K562 (cell line): Measurements from ENCODE around the gene SLC7A11. TPM values are rescaled to one million over a fixed set of nuclear protein-coding genes. Genes with fewer than 3 reads are reported as not detected.
"Not testable (repeated sequence)": the region's sequence is repeated elsewhere in the genome, so short reads cannot be mapped to it uniquely, and the experiment has no call there.

Experiments used
- ATAC-seq: fragments of 200-7000 bp; cut with Tn5 transposase; 3 replicates; pipeline ENCODE4 v1.9.1; 2020; ENCODE audit warnings: moderate library complexity
- BruUV-seq: library from RNA; stranded (reverse); fragments of 400-500 nt; replicated peaks from 2 replicates; lab custom pipeline; 2021; lab: Mats Ljungman, UMichigan
- CTCF ChIA-PET: fragments of 300-600 bp; formaldehyde crosslinking; extraction: SDS; loops from one replicate; lab custom pipeline; 2021; ENCODE audit warnings: low intra/inter-chr PET ratio; lab: Yijun Ruan, JAX
- POLR2A ChIA-PET: fragments of 300-600, 350-650 bp; sonication (Branson Sonifier 250); formaldehyde crosslinking; extraction: SDS; loops from one replicate; lab custom pipeline; 2021; ENCODE audit warnings: antibody characterized with exemption, inconsistent platforms; lab: Yijun Ruan, JAX
- DNase-seq, 4 experiments: peaks; one replicate each; pipeline versions ENCODE4 v3.0.0 to v3.0.0-alpha.2; 2011 to 2018; ENCODE audit warnings: low spot score in 3 of 4, mixed read lengths in 3 of 4; ENCODE audit errors: extremely low read depth in 1 of 4
- FAIRE-seq: peaks from 2 replicates; lab custom pipeline; 2011; peaks lifted over from hg19 to GRCh38; lab: Jason Lieb, UNC
- H2AFZ ChIP-seq: 2 replicates; pipeline ENCODE4 v1.6.0; 2011; ENCODE audit warnings: low read depth, low read length, control low read depth, inconsistent platforms
- H3K27ac ChIP-seq: fragments of 200-600 bp; 3 replicates; pipeline ENCODE4 v1.8.0; 2011; ENCODE audit warnings: low read depth, mild to moderate bottlenecking, control low read depth, inconsistent platforms, low read length, moderate library complexity, mixed read lengths; ENCODE audit errors: extremely low read depth
- H3K27me3 ChIP-seq, 2 experiments: fragments of 300-600 bp in 1 of 2; 2 replicates in 1 of 2; 3 replicates in 1 of 2; pipeline versions ENCODE4 v1.6.0 to v1.8.0; 2011; ENCODE audit warnings: inconsistent platforms in 2 of 2, low read length in 2 of 2, mild to moderate bottlenecking in 1 of 2, mixed read lengths in 1 of 2, moderate library complexity in 1 of 2; ENCODE audit not compliant: control insufficient read depth in 2 of 2, insufficient read depth in 2 of 2
- H3K36me3 ChIP-seq: fragments of 300-600 bp; 3 replicates; pipeline ENCODE4 v1.8.0; 2011; ENCODE audit warnings: mild to moderate bottlenecking, low read length, inconsistent platforms; ENCODE audit not compliant: control insufficient read depth, insufficient read depth
- H3K4me1 ChIP-seq, 2 experiments: fragments of 200-600 bp in 1 of 2; replicated peaks in 1 of 2; 2 replicates in 1 of 2; 3 replicates in 1 of 2; pipeline versions ENCODE4 v1.5.1 to v1.8.0; 2011; ENCODE audit warnings: inconsistent platforms in 2 of 2, low read length in 2 of 2, mild to moderate bottlenecking in 1 of 2, mixed read lengths in 1 of 2, moderate library complexity in 1 of 2; ENCODE audit not compliant: control insufficient read depth in 2 of 2, insufficient read depth in 2 of 2
- H3K4me2 ChIP-seq: 2 replicates; pipeline ENCODE4 v1.6.1; 2011; ENCODE audit warnings: low read length, control low read depth, inconsistent platforms, mixed read lengths; ENCODE audit not compliant: insufficient read depth
- H3K4me3 ChIP-seq: fragments of 200-600 bp; sonication (generic), shearing (Covaris generic); 2 replicates; pipeline ENCODE4 v1.5.1; 2016; ENCODE audit warnings: control low read depth, inconsistent platforms
- H3K79me2 ChIP-seq: fragments of 200-600 bp; 3 replicates; pipeline ENCODE4 v1.8.0; 2011; ENCODE audit warnings: low read length, inconsistent platforms; ENCODE audit not compliant: control insufficient read depth, insufficient read depth
- H3K9ac ChIP-seq, 2 experiments: 2 replicates each; pipeline versions ENCODE4 v1.6.0 to v1.6.1; 2011; ENCODE audit warnings: low read depth in 2 of 2, low read length in 2 of 2, control low read depth in 1 of 2, inconsistent platforms in 1 of 2, mild to moderate bottlenecking in 1 of 2, mixed read lengths in 1 of 2; ENCODE audit not compliant: insufficient read depth in 1 of 2
- H3K9me1 ChIP-seq: one replicate; pipeline ENCODE4 v1.6.0; 2011; ENCODE audit warnings: inconsistent platforms, mild to moderate bottlenecking, low read length, moderate library complexity; ENCODE audit not compliant: control insufficient read depth, insufficient read depth
- H3K9me3 ChIP-seq: replicated peaks from 2 replicates; pipeline ENCODE4 v1.5.1; 2011; ENCODE audit warnings: low read depth, low read length, inconsistent platforms; ENCODE audit not compliant: control insufficient read depth, insufficient read depth
- H4K20me1 ChIP-seq: replicated peaks from 2 replicates; pipeline ENCODE4 v1.6.1; 2011; ENCODE audit warnings: low read length, inconsistent platforms, mixed read lengths; ENCODE audit not compliant: control insufficient read depth, insufficient read depth
- BCOR ChIP-seq: fragments of 450-650 bp; IDR thresholded peaks from 2 replicates; pipeline ENCODE4 v1.6.1; 2016
- CEBPB ChIP-seq: fragments of 450-650 bp; IDR thresholded peaks from 2 replicates; pipeline ENCODE4 v1.6.1; 2016; ENCODE audit warnings: missing genetic modification characterization, missing compliant biosample characterization
- PRDM10 ChIP-seq: fragments of 450-650 bp; IDR thresholded peaks from 2 replicates; pipeline ENCODE4 v1.6.1; 2018; ENCODE audit not compliant: partially characterized antibody
- RBFOX2 ChIP-seq: fragments of 200-400 bp; formaldehyde crosslinking; IDR thresholded peaks from 2 replicates; pipeline ENCODE4 v1.6.1; 2017; ENCODE audit warnings: low read depth, mild to moderate bottlenecking, low read length, moderate library complexity
- WGBS: fragments of 100-300 bp; shearing (Covaris generic); methylation state at CpG from one replicate; pipeline ENCODE4 v1.1.6; 2016; ENCODE audit warnings: low coverage, mixed read lengths; ENCODE audit not compliant: insufficient coverage; ENCODE audit errors: missing lambda C conversion rate; 5-methylcytosine and 5-hydroxymethylcytosine counted together
- in situ Hi-C: fragments of 300-500 bp; cut with MboI; formaldehyde crosslinking; loops from 4 replicates; pipeline ENCODE4 v1.15.0; 2018; ENCODE audit warnings: inconsistent platforms, mixed read lengths
- intact Hi-C: fragments of 100-400 bp; cut with micrococcal nuclease; formaldehyde crosslinking; loops from 2 replicates; pipeline ENCODE4 v1.14.2; 2022
- polyA plus RNA-seq, 8 experiments: library from polyadenylated mRNA; depleted of rRNA in 4 of 8; stranded (reverse) in 5 of 8; unstranded in 3 of 8; fragments of >200 nt; fragmentation: Nextera tagmentation in 2 of 8; fragmentation: Illumina TruSeq in 1 of 8; extraction: Ambion mirVana in 2 of 8; extraction: Trizol in 1 of 8; gene quantifications; 2 replicates each; pipeline versions ENCODE4 v1.2.1 to v1.2.3, GENCODE V29; 2011 to 2014; ENCODE audit warnings: inconsistent platforms in 1 of 8, missing spikeins in 1 of 8
- total RNA-seq, 7 experiments: library from RNA; depleted of rRNA in 6 of 7; stranded (reverse); fragments of >200 nt in 6 of 7; fragmentation: Illumina TruSeq in 2 of 7; extraction: Trizol in 2 of 7; gene quantifications; 2 replicates each; pipeline versions ENCODE4 v1.2.1 to v1.2.3, GENCODE V29; 2011 to 2021; ENCODE audit warnings: low replicate concordance in 1 of 7
- TF ChIP-seq, protein P1 (sequence below), 2 experiments: fragments of 450-650 bp; IDR thresholded peaks; 2 replicates each; pipeline ENCODE4 v1.6.1; 2016

Gene SLC7A11
- total and polyA plus RNA-seq, 9 of the 15 experiments (the other 6 are each of a cell fraction or from before 2014, with no cell fraction given): 4.5 to 26.1 (median 13.5) TPM

DNA sequence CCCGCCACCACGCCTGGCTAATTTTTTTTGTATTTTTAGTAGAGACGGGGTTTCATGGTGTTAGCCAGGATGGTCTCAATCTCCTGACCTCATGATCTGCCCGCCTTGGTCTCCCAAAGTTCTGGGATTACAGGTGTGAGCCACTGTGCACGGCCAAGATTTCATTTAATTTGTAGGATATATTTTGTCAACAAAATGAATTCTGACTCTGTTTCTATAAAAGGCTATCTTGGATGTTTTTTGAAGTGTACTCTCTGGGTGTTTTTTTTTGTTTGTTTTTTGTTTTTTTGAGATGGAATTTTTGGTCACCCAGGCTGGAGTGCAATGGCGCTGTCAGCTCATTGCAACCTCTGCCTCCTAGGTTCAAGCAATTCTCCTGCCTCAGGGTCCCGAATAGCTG, 5.0 kb downstream of the SLC7A11 start:
- H3K27me3 ChIP-seq, DNase-seq, FAIRE-seq, H3K9me1 ChIP-seq, ATAC-seq, CTCF ChIA-PET, H3K9me3 ChIP-seq, H2AFZ ChIP-seq, intact Hi-C loops, BruUV-seq, H4K20me1 ChIP-seq, in situ Hi-C loops: not testable (repeated sequence)
- H3K4me2 ChIP-seq: peak overlapping the region; percentile 61; the same call in 1 of the 2 replicates
- peaks cover 93% of the 10 kb centered on the region for H3K79me2 ChIP-seq
- WGBS: 23% methylated on average over 7 of the region's 7 CpGs
- POLR2A ChIA-PET: interaction anchor here (0.8 to 1.4 kb wide), 4 partner anchors 11 to 33 kb away, joined by 3 to 6 read pairs (median 4); no protein-coding TSS in a partner anchor
- H3K4me3 ChIP-seq: peak overlapping the region; percentile 33
- H3K27ac ChIP-seq: peak overlapping the region; percentile 51; the same call in 2 of the 3 replicates
- peaks cover 0 to 15% of the 10 kb centered on the region in 2 experiments; a peak in 3 of 5 replicates for H3K4me1 ChIP-seq
- H3K36me3 ChIP-seq: peaks cover 28% of the 10 kb centered on the region
- H3K9ac ChIP-seq: peak overlapping the region in 1 of 2 experiments; percentile 39; a peak in 1 of 4 replicates
- TF ChIP-seq CEBPB (tag) (0 out of 2 replicates have a peak, but pooled peaks have one; percentile 13), RBFOX2 (peak; percentile 27), BCOR (0 out of 2 replicates have a peak, but pooled peaks have one; percentile 12), PRDM10 (peak; percentile 54)
- TF ChIP-seq, protein P1, sequence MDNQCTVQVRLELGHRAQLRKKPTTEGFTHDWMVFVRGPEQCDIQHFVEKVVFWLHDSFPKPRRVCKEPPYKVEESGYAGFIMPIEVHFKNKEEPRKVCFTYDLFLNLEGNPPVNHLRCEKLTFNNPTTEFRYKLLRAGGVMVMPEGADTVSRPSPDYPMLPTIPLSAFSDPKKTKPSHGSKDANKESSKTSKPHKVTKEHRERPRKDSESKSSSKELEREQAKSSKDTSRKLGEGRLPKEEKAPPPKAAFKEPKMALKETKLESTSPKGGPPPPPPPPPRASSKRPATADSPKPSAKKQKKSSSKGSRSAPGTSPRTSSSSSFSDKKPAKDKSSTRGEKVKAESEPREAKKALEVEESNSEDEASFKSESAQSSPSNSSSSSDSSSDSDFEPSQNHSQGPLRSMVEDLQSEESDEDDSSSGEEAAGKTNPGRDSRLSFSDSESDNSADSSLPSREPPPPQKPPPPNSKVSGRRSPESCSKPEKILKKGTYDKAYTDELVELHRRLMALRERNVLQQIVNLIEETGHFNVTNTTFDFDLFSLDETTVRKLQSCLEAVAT (IDR thresholded peaks at IDR 0.05): peak in 1 of 2 experiments; percentile 86
